H54 (cell line): Measurements from ENCODE around the gene SYNE1.

Experiments
- DNase-seq: peaks from one replicate; pipeline ENCODE4 v3.0.0; 2011; ENCODE audit warnings: low spot score, mixed read lengths; ENCODE audit not compliant: insufficient read length
- FAIRE-seq: peaks from 3 replicates; lab custom pipeline; 2011; peaks lifted over from hg19 to GRCh38; lab: Jason Lieb, UNC
- POLR2A ChIP-seq: IDR thresholded peaks from 2 replicates; pipeline ENCODE4 v1.6.1; 2011; ENCODE audit warnings: low read depth, mild to moderate bottlenecking, low read length

The SYNE1 gene

DNA sequence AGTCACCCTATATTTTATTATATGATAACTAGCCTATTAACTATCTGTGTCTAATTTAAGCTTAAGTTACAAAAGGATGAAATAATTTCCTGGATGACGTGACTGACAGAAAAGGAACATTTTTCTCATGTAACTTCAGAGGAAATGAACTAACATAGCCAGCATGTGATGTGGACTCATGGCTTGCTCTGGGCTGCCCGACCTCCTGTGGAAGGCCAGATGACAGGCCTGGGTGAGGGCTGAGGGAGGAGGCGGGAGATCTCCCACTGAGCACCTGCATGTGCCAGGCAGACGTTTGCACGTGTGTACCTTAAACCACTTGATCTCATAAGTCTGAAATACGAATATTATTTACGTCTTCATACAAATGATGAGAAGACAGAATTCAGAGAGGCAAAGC is 321.1 kb downstream of the SYNE1 start:
- no peak for TF ChIP-seq POLR2A
- FAIRE-seq, result no peak
- no peak for DNase-seq

DNA sequence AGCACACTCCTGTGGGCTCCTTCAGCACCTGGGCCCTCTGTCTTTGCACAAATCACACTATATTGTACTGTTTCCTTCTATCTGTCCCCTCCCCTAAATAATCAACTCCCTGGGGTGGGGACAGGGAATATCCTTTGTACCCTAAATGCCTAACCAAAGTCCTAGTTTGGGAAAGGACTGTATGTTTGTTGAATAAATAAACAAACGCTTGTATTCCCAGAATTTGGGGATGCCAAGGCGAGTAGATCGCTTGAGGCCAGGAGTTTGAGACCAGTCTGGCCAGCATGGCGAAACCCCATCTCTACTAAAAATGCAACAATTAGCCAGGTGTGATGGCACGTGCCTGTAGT is 322.7 kb downstream of the SYNE1 start:
- no peak for DNase-seq
- TF ChIP-seq POLR2A, result no peak
- FAIRE-seq, result no peak

DNA sequence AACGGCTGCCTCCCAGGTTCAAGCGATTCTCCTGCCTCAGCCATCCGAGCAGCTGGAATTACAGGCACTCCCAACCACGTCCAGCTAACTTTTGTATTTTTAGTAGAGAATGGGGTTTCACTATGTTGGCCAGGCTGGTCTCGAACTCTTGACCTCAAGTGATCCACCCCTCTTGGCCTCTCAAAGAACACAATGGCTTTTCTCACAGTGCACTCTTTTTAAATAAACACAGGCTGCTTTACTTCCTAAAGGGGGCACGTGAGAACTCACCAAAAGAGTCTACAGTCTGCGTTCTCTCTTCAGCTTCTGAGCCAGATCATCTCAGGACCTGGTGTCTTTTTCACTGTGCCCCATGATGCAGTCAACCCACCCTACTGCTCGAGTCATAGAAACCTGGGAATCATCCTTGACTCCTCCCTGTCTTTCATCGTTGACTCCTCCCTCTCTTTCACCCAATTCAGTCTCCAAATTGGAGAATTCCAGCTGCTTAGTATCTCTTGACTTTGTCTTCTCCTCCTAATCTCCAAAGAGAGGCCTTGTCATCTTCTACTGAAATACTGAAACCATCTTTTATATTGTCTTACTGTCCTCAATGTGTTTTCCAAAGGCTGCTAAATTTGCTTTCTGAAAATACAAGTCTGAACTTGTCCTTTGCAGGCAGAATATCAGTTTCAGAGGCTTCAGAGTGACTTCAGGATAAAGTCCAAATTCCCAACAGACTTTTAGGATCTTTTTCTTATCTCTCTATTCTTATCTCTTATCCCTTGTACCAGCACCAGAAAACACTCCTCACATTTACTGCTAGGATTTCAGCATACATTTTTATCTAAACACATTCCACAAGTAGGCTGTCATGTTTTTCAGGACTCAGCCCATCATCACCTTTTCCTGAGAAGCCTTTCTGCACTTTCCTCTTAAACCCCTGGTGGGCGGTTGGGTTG is 323.4 kb downstream of the SYNE1 start:
- no peak for DNase-seq
- no peak for TF ChIP-seq POLR2A
- FAIRE-seq, result no peak

DNA sequence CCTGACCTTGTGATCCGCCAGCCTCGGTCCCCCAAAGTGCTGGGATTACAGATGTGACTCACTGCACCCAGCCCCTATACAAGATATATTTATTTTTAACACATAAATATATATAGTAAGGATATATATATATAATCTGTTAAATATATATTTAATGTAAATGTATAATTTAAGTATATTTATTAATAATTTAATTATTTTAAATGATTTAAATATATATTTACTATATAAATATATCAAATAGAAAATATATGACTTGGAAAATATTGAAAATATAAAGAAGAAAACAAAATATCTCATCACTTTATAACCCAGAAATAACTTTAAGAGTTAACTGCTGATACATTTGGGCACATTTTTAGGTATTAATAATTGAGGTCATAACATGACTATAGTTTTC is 324.7 kb downstream of the SYNE1 start:
- DNase-seq, result no peak
- FAIRE-seq, result no peak
- no peak for TF ChIP-seq POLR2A

DNA sequence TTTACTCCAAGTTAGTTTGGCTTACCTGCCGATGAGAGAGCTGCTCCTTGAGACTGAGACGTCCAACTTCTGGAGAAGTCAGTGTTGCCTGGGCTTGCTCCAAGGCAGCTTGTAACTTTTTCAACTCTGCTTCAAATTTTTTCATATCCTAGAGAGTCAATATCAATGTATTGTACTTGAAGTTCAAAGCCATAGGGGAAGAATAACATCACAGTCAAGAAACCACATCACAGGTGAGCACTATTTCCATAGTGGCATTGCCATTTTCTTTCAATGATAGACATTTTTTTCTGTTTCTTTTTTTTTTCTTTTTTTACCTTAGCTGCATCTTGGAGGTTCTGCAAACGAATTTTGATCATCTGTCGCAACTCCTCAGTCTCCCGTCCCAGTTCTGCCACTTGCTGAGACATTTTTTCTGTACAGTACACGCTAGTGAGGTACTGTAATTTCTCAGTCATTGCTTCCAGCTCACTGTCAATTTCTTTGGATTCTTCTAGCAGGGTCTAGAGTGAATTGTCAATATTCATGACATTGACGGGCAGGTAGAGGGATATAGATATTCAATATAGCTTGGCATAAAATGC is 326.7 kb downstream of the SYNE1 start:
- DNase-seq, result no peak
- no peak for TF ChIP-seq POLR2A
- FAIRE-seq, result no peak

DNA sequence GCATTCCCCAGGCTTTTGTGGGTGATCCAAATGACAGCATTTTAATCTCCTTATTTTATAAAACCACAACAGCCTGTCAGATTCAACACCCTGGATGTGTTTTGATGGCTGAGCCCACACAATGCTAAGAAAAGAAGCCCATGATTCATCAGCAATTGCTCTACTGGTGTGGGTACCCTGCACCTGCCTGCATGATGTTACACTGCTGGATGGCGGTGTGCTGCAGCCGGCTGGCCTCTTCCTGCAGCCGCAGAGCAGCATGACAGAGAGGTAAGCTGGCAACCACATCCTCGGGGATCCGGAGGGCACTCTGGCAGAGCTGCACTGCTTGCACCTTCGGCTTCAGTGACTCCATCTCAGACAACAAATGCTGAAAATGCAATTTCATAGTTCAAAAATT is 327.5 kb downstream of the SYNE1 start:
- TF ChIP-seq POLR2A, result no peak
- DNase-seq (no peak), FAIRE-seq (no peak)

DNA sequence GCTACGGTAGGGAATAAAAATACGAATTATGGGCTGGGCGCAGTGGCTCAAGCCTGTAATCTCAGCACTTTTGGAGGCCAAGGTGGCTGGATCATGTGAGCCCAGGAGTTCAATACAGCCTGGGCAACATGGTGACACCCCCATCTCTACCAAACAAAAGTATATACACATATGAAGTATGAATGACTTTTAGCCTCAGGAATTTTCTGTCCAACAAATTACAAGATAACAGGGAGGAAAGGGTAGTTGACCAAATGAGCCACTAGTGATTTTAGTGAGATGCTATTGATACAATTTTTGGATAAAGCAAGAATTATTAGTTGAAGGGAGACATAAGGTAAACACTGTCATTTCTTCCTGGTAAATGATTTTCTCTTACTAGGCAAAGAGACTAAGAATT is 328.2 kb downstream of the SYNE1 start:
- TF ChIP-seq POLR2A, result no peak
- no peak for FAIRE-seq
- no peak for DNase-seq

DNA sequence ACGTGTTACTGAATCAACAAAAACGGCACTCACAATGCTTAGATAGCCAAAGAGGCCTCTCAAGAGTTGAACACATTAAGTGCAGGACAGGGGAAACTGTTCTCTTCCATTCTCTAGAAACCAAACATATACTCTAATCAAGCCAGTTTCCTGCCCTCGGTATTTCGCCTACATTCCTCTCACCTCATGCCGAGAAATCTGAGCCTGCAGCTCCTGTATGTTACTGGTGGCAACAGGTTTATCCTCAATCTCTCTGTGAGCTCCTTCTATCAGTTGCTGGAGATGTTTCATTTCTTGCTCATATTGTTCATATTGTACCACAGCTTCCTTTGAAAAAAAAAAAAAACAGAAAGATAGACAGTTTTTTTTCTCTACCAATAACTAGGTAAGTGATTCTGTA is 328.9 kb downstream of the SYNE1 start:
- no peak for DNase-seq
- no peak for FAIRE-seq
- no peak for TF ChIP-seq POLR2A

DNA sequence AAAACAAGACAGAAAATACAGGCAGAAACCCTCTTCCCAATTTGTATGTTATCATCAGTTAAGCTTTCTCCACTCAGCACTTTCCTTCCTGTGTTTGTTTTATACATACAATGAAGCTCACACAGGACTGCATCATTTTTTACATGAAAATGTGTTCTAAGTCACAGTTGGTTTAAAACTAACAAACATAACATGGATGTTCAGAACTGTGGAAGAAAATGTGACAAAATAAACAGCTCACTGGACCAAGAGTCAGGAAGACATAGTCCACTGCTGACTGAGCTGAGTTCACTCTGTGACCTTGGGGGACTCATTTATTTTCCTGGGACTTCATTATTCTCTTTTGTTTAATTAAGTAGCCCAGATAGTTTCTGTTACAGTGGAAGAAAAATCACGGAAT is 331.5 kb downstream of the SYNE1 start:
- FAIRE-seq, result no peak
- no peak for TF ChIP-seq POLR2A
- DNase-seq, result no peak

DNA sequence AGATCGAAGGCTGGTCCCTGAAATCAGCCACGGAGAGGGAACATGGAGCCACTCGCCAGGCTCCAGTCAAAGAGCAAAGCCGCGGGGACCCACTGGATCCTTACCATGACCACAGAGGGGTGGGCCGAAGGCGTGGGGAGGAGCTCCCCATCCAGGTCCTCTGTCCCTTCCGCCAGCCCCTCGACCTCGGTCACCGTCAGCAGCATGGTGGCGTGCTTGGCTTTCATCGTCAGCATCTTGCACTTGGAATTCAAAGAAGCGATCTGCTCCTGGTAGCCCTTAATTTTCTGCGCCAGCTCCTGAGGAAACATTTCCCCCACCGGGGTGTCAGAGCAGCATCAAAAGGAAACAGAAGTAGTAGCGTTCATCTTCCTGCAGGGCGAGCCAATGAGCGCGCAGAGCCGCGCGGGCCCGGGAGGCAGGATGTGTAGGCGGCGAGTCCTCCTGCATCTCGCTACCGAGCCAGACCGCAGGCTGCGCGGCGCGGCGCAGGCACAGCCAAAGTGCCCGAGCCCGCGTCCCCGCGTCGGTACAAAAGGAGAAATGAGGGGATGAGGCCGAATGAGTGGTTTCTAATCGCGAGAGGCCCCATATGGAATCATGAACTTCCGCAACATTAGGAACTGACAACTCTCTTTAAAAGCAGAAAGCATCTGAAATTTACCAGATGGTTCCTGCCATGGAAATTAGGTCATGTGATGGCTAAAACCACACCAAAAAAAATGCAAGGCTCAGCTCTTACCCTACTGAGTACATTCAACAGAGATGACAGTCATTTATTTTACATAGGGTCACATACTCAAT is 335.2 kb downstream of the SYNE1 start:
- FAIRE-seq (peak; percentile 41), DNase-seq (peak; percentile 53)
- peak; percentile 62; the same call in 1 of the 2 replicates for TF ChIP-seq POLR2A

DNA sequence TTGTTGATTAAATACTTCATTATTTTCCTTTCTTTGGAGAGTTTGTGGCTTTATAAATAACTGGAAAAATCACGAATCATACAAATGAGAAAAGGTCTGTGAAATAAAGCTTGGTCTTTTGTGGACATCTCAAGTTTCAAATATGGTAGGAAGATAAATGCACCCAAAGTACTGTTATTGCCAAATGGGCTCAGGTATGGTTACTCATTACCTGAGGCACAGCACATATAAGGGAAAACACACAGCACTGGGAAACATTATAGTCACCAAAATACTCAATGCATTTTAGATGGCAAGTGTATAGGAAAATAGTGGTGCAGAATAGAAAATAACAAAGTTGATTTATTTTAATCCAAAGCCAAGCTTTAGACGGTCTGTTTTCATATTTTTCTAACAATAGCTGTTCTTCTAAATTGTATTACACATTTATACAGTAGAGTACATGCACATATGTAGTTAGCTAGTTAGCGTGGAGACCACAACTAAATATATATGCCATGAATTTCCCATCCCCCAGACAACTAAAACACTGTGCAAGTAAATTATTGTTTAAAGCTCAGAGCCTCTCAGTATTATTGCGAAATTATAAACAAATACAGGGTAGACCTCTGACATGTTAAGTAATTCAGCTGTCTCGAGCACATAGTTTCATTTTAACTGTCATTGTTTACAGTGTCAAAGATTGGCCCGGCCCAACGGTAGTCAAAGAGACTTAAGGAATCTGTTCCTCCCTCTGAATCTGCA is 336.0 kb downstream of the SYNE1 start:
- DNase-seq (no peak), FAIRE-seq (no peak)
- TF ChIP-seq POLR2A, result no peak

DNA sequence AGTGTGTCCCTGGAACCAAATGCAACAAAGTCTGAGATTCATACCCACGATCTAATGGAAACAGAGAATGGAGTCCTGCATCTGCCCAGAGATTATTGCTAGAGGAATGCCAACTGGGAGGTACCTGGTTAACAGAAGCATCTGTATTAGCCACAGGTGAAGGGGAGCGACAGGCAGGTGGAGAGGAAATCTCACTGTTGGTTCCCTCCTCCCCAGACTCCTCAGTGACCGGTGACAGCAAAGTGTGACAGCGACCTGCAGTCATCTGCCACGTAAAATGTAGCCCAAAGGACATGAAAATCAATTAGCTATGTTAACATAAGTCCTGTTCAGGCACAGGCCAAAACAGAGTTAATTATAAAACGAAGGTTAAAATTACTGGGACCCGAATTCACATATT is 336.6 kb downstream of the SYNE1 start:
- DNase-seq (no peak), FAIRE-seq (no peak)
- TF ChIP-seq POLR2A, result no peak
